Activated naive CD4-positive, alpha-beta T cell treated with anti-CD3 and anti-CD28 coated beads, Interleukin-2, amount 50 U/mL, for 72 hours (primary cell): ENCODE data around the gene RAD51B. TPM values are rescaled to one million over a fixed set of nuclear protein-coding genes. Genes with fewer than 3 reads are reported as not detected.
A peak's percentile ranks its signal among the peaks of the same experiment; 100 is the strongest.

Experiments used
- ATAC-seq, 2 donors: fragments of 150-1000 bp; cut with Tn5 transposase; 2 replicates each; pipeline ENCODE4 v1.10.0; 2021; ENCODE audit warnings: mild to moderate bottlenecking in 2 of 2, moderate library complexity in 2 of 2
- DNase-seq, 2 donors: peaks; one replicate each; pipeline ENCODE4 v3.0.0; 2021 to 2022; ENCODE audit warnings: low spot score in 2 of 2
- H3K27ac Mint-ChIP-seq, 2 donors: one replicate each; pipeline ENCODE4 v1.8.0; 2022; ENCODE audit warnings: mild to moderate bottlenecking in 2 of 2, mixed read lengths in 2 of 2
- H3K36me3 Mint-ChIP-seq, 2 donors: one replicate each; pipeline ENCODE4 v1.8.0; 2022; ENCODE audit warnings: mixed read lengths in 2 of 2
- H3K9me3 Mint-ChIP-seq, 2 donors: one replicate each; pipeline ENCODE4 v1.8.0; 2022; ENCODE audit warnings: mixed read lengths in 2 of 2
- total RNA-seq, 2 donors: library from RNA; stranded (reverse); gene quantifications; one replicate each; pipeline ENCODE4 v1.2.3, GENCODE V29; 2022

The RAD51B gene
- total RNA-seq, 2 donors from 2014 or later = 36.5 to 53.0 TPM

DNA sequence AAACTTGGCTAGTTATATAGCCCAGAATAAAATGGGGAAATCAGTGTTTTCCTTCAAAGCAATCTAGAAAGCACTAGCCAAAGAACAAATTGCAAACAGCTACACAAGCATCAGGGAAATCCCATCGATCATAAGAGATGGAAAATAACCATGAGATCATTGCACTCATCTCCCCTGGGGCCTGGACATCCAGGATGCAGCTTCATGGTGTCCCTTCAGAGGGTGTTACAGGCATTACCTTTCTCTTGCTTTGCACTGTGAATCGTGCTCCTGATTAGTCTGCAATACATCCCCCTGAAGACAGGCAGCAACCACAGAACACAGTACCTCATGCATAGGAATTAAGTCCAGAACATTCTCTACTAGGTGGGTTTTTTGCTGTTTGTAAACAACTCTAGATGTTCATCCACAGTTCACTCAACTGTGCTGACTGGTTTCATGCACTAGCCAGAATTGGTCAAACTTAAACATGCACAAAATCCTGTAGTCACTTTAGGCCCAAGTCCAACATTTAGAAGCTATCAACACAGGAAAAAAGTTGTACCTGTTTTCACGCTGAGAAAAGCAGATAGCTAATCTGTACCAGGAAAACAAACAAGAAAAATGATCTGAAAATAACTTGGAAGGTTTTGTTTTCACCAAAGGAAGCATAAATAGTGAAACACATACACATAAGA lies 853.2 kb downstream of the RAD51B start:
- ATAC-seq = no peak
- Mint-ChIP-seq H3K9me3 (peaks cover 0 to 6% of the 10 kb centered on the region in 2 donors), H3K27ac (no peak overlapping the region), H3K36me3 (no peaks in the 10 kb centered on the region)
- DNase-seq = no peak

DNA sequence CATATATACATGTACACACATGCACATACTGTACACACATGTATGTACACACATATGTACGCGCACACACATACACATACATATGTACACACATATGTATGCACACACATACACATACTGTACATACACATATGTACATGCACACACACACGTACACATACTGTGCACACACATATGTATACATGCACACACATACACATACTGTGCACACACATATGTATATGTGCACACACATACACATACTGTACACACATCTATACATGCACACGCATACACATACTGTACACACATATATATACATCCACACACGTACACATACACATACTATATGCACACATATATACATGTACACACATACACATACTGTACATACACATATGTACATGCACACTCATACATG lies 853.9 kb downstream of the RAD51B start:
- H3K9me3 Mint-ChIP-seq = peaks cover 0 to 8% of the 10 kb centered on the region in 2 donors

DNA sequence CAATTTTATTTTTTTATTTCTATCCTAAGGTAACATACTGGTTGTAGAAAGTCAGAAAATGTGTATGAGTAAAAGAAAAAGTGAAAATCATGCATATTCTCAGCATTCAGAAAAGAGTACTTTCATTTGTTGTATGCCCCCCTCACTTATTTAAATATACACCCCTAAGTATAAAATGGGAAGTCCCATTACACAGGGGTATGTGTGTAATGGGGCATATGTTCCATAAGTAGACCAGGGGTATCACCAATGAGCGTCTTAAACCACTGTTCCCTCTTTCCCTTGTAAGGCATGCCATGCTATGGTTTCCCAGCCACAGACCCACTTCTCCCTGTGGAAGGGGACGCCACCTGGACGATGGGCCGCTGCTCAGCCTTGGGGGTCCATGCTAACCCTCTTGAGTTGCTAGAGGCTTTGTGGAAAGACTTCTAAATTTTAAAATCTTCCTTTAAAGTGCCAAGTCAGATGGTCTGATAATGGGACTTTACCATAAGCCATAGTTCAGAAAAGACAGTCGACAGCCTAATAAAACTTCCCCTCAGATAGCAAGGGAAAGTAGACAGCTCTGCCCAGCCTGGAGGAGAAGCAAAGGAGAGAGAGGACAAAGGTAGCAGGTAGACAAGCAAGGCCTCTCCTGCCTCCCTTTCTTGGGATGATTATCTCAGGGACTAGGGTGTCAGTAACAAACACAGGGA lies 855.1 kb downstream of the RAD51B start:
- no peak for DNase-seq
- Mint-ChIP-seq H3K36me3 (no peaks in the 10 kb centered on the region), H3K27ac (no peak overlapping the region), H3K9me3 (peaks cover 0 to 8% of the 10 kb centered on the region in 2 donors)
- no peak for ATAC-seq

More for the DNA sequence above, 853.9 kb downstream of the RAD51B start:
- Mint-ChIP-seq H3K27ac (no peak overlapping the region), H3K36me3 (no peaks in the 10 kb centered on the region)
- no peak for DNase-seq
- ATAC-seq = no peak

DNA sequence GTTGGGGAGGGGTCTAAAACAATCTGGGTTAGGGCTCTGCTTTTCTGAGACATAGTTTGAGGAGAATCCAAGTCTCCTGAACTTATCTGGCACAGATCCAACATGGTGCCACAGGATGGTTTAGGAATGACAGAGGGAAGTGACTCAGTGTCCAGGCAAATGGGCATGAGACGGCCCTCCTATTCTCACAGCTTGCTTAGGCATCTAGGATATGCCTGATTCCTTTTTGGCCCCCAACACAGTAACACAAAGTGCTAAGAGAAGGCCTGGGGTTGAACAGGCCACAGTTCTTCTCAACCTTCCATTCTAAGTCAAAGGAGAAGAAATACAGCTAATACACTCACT lies 855.6 kb downstream of the RAD51B start:
- no peak for ATAC-seq
- Mint-ChIP-seq H3K27ac (no peak overlapping the region), H3K36me3 (no peaks in the 10 kb centered on the region), H3K9me3 (peaks cover 0 to 8% of the 10 kb centered on the region in 2 donors)
- no peak for DNase-seq

DNA sequence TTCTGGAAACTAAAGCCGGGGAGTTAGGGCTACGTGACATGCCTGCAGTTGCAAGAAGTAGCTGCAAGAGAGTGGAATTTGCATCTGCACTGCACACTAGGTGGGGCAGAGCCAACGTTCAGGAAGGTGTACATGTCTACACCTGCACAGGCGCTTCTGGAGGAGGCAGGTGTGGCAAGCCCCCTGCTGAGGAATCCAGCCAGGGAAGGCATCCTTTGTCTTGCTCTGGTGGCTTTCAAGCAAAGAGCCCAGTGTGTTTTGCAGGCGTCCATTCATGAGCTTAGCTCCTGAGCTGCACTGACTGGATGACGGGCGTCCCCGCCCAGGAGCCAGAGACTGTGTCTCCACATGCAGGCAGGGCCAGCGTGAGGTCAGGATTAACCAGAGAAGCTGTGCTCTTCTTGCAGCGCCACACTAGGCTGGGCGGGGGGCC lies 856.9 kb downstream of the RAD51B start:
- Mint-ChIP-seq H3K27ac (no peak overlapping the region), H3K36me3 (no peaks in the 10 kb centered on the region), H3K9me3 (peaks cover 0 to 8% of the 10 kb centered on the region in 2 donors)
- DNase-seq (peak in 1 of 2 donors; percentile 45), ATAC-seq (no peak)

DNA sequence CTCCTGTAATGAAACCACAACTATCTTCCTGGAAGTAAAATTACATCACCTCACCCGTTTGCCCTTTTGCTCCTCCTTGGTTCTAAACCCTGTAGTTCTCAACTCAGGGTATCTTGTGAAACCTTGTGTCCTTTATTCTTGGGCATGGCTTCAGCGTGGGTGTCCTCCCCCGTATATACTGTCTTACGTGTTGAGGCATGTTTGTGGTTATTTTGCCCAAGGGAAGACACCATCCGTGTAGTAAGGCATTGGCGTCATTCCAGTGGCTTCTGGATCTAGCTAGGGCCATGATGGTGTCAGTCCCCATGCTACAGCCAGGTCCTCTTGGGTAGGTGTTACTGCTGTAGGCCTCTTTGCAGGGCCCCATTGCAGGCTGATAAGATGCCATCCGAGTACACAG lies 857.9 kb downstream of the RAD51B start:
- H3K36me3 Mint-ChIP-seq = no peaks in the 10 kb centered on the region
- peaks cover 0 to 8% of the 10 kb centered on the region in 2 donors for H3K9me3 Mint-ChIP-seq
- peak in 1 of 2 donors; percentile 37 for DNase-seq
- peak overlapping the region in 1 of 2 donors; percentile 62 for H3K27ac Mint-ChIP-seq
- no peak for ATAC-seq

DNA sequence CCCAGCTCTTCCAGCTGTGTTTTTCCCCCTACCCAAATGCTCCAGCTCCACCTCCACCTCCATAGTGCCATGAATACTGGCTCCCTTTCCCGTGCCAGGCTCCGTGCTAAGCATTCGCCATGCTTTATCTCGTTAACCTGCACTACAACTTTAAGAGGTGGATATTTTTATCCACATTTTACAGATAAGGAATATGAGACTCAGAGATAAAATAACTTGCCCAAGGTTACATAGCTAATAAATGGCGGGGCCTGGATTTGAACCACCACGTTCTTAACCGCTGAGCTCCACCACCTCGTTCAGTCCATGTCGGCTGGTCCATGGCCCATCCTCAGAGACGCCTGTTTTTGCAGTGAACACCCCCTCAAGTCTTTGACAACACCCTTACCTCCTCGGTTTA lies 858.3 kb downstream of the RAD51B start:
- Mint-ChIP-seq H3K27ac (no peak overlapping the region), H3K9me3 (peaks cover 0 to 8% of the 10 kb centered on the region in 2 donors), H3K36me3 (no peaks in the 10 kb centered on the region)
- DNase-seq (peak in 1 of 2 donors; percentile 30), ATAC-seq (no peak)

DNA sequence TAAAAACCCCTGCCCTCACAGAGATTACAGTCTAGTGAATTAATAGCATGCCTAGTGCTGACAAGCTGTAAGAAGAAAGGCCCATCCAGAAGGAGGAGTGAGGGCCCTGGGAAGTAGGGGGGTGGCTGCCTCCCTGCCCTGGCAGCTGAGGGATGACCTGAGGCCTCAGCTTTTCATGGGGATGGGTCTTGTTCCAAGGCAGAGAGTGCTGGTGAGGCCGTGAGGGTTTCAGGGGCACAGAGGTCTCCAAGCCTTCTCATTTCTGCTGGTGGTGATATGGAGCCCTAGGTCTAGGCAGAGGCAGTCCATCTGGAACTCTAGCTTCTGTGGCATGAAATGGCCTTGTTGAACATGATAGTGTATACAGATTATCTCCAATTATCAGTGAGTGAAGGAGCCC lies 858.9 kb downstream of the RAD51B start:
- no peak overlapping the region for H3K27ac Mint-ChIP-seq
- DNase-seq = peak in 1 of 2 donors; percentile 40
- no peak for ATAC-seq
- H3K36me3 Mint-ChIP-seq = no peaks in the 10 kb centered on the region
- peaks cover 0 to 8% of the 10 kb centered on the region in 2 donors for H3K9me3 Mint-ChIP-seq

DNA sequence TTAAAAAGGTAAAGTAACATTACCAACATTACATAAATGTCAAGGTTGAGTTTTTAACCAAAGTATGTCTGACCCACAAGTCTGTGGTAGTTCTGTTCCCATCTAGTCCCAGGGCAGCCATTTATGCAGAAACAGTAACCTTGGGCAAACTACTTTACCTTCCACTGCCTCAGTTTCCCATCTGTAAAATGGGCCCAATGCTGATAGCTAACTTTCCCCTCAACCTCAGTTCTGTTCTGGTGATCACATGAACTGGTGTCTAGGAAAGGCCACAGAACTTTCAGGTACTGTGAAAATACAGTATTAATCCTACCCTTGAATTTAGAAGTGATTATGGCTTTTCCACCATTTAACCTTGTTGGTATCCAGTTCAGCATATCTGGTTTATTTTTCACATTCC lies 859.7 kb downstream of the RAD51B start:
- Mint-ChIP-seq H3K9me3 (peaks cover 0 to 8% of the 10 kb centered on the region in 2 donors), H3K27ac (no peak overlapping the region), H3K36me3 (no peaks in the 10 kb centered on the region)
- DNase-seq (no peak), ATAC-seq (no peak)

DNA sequence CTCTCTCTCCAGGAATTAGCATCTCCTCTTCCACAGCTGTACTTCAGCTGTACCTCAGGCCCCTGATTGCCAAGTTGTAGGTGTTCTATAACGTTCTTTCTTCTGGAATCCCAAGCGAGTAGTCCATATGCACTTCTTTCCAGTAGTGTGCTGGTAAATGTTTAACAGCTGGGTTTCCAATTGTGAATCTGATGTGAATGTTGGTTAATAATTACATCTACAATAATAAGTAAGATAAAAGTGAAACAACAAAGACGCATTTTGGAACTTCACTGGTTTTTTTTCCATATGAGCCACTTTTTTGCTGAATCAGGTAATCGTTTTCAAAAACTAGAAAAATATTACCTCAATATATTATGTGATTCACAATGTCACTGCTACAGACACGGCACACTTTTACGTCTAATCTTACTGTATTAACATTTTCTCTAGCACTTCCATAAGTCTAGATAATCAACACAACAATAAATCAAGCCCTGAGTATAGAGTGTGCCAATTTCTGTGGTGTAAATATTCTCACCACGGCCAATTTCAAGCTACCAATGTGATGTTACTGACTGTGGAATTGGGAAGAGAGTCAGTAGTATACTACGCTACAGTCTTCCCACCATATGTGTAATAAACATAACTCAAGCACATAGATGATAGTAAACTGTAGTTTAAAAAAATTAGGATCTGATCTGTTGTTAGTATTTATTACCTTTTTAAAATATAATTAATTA lies 860.3 kb downstream of the RAD51B start:
- DNase-seq (no peak), ATAC-seq (no peak)
- H3K9me3 Mint-ChIP-seq = peaks cover 0 to 8% of the 10 kb centered on the region in 2 donors
- no peaks in the 10 kb centered on the region for H3K36me3 Mint-ChIP-seq
- no peak overlapping the region for H3K27ac Mint-ChIP-seq

DNA sequence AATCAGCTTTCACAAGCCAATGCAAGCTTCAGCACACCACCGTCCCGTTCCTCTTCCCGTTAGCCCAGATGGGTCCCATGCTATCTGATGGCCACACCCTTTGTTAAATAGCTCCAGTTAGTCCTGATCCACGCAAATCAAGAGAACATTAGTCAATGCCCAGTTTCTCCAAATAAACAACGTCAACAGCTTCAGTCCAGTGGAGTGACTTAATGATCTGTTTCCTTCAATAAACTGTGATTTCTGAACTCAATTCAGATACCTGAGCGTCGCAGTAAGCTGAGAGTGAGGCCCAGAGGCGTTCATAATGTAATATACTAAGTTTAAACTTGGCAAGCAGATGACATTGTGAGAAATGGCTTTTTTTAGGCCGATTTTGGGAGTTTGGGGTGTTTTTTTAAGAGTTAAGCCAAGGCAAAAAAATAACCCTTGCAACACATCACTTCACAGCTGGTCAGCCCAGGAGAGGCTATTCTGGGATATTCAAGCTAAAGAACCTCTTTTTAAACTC lies 861.0 kb downstream of the RAD51B start:
- H3K27ac Mint-ChIP-seq = no peak overlapping the region
- ATAC-seq (no peak), DNase-seq (no peak)
- H3K9me3 Mint-ChIP-seq = peaks cover 0 to 8% of the 10 kb centered on the region in 2 donors
- no peaks in the 10 kb centered on the region for H3K36me3 Mint-ChIP-seq

DNA sequence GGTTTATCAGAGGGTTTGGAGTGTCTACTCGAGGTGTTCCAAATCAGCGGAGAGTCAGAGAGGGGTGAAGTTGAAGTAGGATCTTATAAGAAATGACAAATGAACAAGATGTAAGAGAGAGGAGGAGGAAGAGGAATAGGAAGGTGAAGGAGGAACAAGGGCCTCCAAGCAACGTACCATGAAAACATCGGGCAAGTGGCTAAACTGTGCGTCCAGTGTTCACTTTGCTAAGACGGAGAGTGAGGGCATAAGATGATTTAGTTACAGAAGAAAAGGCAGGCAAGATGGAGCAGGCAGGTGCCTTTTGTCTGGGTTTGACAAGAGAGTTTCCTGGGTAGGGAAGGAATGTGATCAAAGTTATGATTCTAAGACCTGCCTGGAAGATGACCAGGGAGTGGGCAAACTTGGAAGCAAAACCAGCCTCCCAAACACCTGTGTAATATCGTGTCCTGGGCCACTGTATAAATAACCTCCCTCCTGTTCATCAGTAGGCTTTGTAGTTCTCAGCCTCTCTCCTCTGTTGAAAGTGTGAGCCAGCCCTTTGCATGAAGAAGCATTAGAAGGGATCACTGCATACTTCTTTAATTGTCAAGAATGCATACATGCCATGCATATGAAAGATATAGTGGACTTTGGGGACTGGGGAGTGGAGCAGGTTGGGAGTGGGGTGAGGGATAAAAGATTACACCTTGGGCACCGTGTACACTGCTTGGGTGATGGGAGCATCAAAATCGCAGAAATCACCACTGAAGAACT lies 861.9 kb downstream of the RAD51B start:
- Mint-ChIP-seq H3K9me3 (peaks cover 0 to 8% of the 10 kb centered on the region in 2 donors), H3K27ac (no peak overlapping the region), H3K36me3 (no peaks in the 10 kb centered on the region)
- ATAC-seq (no peak), DNase-seq (no peak)

DNA sequence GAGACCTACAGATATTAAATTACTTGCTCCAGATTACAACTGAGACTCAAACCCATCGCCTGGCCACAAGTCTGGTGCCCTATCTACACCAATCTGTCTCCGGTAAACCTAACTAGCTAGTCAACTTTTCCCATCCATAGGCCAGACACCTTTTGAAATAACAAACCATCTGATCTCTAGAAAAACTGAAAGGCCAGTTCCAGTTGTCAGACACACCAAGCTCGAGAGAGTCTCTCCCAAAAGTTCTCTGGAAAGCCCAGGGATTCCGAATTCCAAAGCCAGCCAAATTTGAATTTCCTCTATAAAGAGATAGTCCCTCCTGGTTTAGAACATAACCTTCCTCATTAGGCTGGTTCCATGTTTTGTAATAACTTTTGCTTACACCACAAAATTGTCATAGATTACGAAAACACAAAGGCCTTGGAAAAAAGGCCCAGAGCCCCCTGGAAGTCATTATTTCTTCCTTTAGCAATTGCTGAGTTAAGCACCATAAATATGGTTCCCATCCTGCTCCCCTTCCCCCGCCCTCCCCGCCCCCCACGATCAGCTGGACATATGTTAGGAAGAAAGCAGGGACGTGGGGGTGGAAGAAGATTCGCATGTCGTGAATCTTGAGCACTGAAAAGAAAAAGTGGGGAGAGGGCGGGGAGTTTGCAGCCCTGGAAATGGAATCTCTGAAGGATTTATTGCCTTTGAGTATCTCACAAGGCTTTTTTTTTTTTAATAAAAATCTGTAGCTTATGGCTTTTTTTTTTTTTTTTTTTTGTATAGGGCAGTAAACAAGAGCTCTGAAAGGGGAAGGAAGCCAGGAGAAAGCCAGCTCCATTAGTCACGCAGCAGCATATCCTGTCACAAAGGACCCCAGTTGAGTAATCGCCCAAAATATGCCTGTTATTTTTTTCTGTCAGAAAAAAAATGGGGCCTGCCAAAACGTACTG lies 862.9 kb downstream of the RAD51B start:
- ATAC-seq = no peak
- no peaks in the 10 kb centered on the region for H3K36me3 Mint-ChIP-seq
- H3K9me3 Mint-ChIP-seq = peaks cover 0 to 6% of the 10 kb centered on the region in 2 donors
- DNase-seq = no peak
- peak overlapping the region; percentile 77 to 89 for H3K27ac Mint-ChIP-seq

DNA sequence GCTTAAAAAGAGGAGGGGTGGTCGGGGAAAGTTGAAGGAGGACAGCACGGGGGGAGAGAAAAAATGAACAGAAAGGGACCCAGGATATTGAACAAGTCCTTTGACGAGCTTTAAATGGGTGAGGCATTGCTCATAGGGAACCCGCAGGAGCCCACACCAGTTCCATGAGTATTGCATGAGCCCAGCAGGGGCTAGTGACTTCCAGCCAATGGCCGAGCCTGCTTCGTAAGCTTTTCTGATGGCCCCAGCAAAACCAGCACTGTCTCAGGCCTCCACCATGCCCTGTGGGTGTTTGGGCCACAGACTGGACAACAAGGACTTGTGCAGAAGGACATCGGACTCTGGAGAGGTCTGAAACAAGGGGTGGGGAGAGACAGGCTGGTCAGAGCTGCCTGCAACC lies 863.7 kb downstream of the RAD51B start:
- H3K36me3 Mint-ChIP-seq = no peaks in the 10 kb centered on the region
- H3K9me3 Mint-ChIP-seq = no peaks in the 10 kb centered on the region
- H3K27ac Mint-ChIP-seq = peak overlapping the region in 1 of 2 donors; percentile 89
- DNase-seq = no peak
- no peak for ATAC-seq

DNA sequence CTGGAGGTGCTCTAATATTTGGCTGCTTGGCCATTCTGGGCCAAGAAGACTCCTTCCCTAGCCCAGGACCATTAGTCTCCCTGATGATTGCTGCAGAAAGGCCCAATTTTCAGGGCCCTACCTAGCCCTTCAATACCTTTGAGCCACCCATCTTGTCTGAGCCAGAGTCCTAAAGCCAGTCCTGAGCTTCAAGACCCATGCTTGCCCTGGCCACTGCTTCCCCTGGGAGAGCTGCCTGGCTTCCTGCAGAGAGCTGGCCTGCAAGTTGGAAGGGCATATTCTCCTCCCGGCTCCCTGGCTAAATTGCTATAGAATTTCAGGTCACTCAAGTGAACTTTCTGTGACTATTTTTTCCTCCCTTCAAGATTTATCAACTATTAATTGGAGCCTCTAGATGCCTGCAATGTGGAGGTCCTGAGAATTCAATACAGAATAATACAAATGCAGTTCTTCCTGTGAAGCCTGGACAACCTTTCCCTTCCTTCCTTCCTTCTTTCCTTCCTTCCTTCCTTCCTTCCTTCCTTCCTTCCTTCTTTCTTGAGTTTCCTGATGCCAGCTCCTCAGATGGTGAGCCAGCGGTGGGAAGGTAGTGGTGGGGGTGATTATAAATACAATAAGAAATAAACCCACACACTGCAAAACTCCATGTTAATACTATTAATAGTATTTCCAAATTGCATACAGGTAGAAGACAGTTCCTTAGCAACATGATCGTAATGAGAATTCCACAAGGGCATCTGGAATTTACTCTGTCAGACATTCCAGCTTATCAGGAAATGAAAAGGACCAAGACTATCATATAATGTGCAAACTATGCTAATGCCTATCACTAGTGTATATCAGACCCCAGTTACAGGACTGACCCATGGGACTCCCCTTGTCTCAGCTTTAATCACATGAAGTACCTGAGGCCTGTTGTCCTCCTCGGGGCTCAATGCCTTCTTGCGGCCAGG lies 865.2 kb downstream of the RAD51B start:
- no peak for ATAC-seq
- no peak for DNase-seq
- H3K36me3 Mint-ChIP-seq = no peaks in the 10 kb centered on the region
- H3K27ac Mint-ChIP-seq = peak overlapping the region; percentile 85 to 86
- H3K9me3 Mint-ChIP-seq = no peaks in the 10 kb centered on the region
